ENCODE data around the gene FAM177B.
"Not testable (repeated sequence)": the region's sequence is repeated elsewhere in the genome, so short reads cannot be mapped to it uniquely, and the experiment has no call there.

The FAM177B gene

DNA sequence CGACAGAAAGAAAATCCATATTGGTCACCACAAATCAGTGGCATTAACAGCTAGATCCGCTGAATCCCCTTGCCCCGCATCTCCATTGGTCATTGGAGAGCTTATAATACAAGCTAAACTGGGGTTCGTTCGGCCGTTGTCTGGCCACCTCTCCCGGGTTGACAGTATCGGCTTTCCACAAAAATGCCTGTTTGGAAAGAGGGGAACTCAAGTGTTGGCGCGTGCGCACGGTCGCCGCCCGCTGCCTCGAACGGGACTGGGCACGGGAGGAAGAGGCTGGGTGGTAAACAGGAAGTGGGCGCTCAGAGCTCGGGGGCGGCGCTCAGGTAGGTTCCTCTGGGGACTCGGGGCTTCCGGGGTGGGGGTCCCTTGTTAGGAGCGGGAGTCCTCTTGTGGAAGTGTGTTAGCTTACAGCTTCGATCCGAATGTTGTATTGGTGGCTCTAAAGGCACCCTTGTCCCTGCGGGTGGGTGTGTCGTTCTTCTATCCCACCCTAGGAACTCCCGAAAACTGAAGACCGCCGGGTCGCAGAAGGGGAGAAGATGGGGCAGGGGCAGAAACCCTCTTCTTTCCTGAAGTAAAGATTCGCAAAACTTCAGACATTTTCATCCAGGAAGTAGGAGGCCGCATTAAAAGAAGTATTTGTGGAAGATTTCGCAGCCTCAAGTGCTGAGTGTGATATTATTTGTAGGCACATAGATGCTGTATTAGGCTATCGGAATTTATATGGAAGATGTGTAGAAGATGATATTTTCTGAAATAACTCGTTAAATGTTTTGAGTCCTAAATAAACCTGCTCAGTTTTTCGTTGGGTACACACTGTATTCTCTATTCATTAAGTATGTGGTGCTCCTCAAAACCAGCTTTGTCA lies 23.7 kb upstream of the FAM177B start:
- peak overlapping the region; percentile 81 for H3K4me3 ChIP-seq (ENCODE audit: low read length)
- H3K4me1 ChIP-seq (ENCODE audit: control insufficient read depth, insufficient read depth, low read length): peaks cover 14% of the 10 kb centered on the region
- H3K9ac ChIP-seq (ENCODE audit: low read length): peak overlapping the region; percentile 93
- H3K36me3 ChIP-seq (ENCODE audit: control insufficient read depth, insufficient read depth, low read length): no peaks in the 10 kb centered on the region
- H3K27me3 ChIP-seq (ENCODE audit: control insufficient read depth, insufficient read depth, low read length): no peaks in the 10 kb centered on the region
- H3K9me3 ChIP-seq (ENCODE audit: control insufficient read depth, low read length): no peaks in the 10 kb centered on the region

DNA sequence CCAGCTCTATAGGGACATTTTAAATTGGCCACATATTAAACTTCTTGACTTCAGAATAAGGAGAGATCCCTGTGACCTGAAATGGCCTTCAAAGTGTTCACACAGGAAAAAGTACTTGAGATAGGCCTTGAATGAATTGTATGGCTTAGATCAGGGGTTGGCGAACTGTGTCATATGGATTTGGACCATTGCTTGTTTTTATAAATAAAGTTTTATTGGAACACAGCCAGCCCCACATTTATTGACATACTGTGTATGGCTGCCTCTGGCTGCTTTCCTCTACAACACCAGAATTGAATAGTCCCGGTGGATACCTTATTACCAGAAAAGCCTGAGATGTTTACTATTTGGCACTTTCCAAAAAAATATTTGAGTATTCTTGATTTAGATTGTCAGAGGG lies 20.6 kb upstream of the FAM177B start:
- Histone ChIP-seq H3K9ac (ENCODE audit: low read length) (no peak overlapping the region), H3K36me3 (ENCODE audit: control insufficient read depth, insufficient read depth, low read length) (peaks cover 4% of the 10 kb centered on the region), H3K27me3 (ENCODE audit: control insufficient read depth, insufficient read depth, low read length) (no peaks in the 10 kb centered on the region), H3K4me3 (ENCODE audit: low read length) (no peak overlapping the region), H3K9me3 (ENCODE audit: control insufficient read depth, low read length) (no peaks in the 10 kb centered on the region), H3K4me1 (ENCODE audit: control insufficient read depth, insufficient read depth, low read length) (no peaks in the 10 kb centered on the region)

DNA sequence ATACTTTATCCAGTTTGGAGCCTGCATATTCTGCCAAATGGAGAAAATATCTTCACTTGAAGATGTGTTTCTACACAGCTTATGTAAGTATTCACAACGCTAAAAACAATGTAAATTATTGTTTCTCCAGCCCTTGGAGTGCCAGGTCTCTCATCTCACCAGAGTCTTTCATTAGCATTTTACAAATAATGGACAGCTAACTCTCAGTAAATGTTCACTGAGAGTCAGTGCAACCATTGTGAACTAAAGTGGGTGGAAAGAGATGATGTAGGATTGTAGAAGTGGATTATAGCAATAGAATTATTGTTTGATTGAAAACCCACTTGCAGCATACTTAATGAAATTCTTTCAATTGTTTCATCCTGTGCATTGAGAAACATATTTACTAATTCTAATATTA lies 8.3 kb upstream of the FAM177B start:
- H3K4me3 ChIP-seq (ENCODE audit: low read length): no peak overlapping the region

DNA sequence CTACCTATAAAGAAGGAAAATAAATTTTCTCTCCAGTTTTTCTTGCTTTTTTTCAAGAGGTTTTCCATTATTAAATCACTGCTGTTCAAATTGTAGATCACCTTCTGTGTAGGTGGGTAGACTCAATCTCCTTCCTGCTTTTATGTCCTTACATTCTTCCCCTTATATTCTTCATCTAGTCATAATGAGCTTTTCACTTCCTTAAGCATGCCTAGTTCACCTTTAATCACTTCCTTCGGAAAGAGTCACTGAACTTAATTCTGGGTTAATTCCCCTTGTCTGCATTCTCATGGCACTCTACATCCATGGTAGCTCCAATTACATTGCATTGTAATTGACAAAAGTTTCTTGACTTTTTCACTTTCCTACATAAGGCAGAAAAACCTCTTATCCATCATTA lies 6.1 kb upstream of the FAM177B start:
- no peaks in the 10 kb centered on the region for H3K4me1 ChIP-seq (ENCODE audit: control insufficient read depth, insufficient read depth, low read length)
- no peak overlapping the region for H3K9ac ChIP-seq (ENCODE audit: low read length)
- no peaks in the 10 kb centered on the region for H3K9me3 ChIP-seq (ENCODE audit: control insufficient read depth, low read length)
- no peak overlapping the region for H3K4me3 ChIP-seq (ENCODE audit: low read length)
- no peaks in the 10 kb centered on the region for H3K36me3 ChIP-seq (ENCODE audit: control insufficient read depth, insufficient read depth, low read length)
- H3K27me3 ChIP-seq (ENCODE audit: control insufficient read depth, insufficient read depth, low read length): no peaks in the 10 kb centered on the region

More for the DNA sequence above, 8.3 kb upstream of the FAM177B start:
- H3K27me3 ChIP-seq (ENCODE audit: control insufficient read depth, insufficient read depth, low read length): no peaks in the 10 kb centered on the region
- no peaks in the 10 kb centered on the region for H3K36me3 ChIP-seq (ENCODE audit: control insufficient read depth, insufficient read depth, low read length)
- no peaks in the 10 kb centered on the region for H3K9me3 ChIP-seq (ENCODE audit: control insufficient read depth, low read length)
- H3K4me1 ChIP-seq (ENCODE audit: control insufficient read depth, insufficient read depth, low read length): no peaks in the 10 kb centered on the region
- no peak overlapping the region for H3K9ac ChIP-seq (ENCODE audit: low read length)

DNA sequence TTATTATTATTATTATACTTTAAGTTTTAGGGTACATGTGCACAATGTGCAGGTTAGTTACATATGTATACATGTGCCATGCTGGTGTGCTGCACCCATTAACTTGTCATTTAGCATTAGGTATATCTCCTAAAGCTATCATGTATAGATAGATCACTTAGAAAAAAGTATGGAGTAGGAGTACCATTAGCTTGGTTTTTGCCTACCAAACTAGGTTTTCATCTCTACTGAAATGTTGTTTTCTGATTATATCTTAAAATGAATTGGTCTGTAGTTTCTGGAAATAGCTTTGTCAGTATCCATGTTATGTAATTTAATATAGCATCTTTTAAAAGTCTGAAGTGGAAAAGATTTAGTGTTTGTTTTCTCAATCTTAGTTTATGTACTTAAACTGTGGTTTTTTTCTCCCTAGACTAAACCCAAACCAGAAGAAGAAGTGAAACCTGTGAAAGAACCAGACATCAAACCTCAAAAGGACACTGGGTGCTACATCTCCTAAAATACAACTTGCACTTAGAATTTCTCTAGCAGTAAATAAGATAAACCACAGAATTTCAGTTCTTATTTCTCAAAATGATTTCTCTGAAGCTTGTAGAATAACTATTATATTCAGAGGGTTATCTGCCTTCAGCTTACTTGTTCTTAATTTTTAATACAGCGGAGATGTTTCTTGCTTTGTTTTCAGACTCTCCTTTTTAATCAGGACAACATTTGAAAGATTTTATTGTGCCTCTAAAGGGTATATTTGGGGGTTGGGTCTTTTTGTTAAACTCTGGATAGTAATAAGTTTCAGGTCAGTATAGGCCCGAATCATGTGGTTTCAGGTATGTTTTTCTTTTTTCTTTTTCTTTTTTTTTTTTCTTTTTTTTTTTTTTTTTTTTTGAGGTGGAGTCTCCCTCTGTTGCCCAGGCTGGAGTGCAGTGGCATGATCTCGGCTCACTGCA lies 4.5 kb upstream of the FAM177B start:
- H3K4me1 ChIP-seq (ENCODE audit: control insufficient read depth, insufficient read depth, low read length): peaks cover 11% of the 10 kb centered on the region
- H3K9me3 ChIP-seq (ENCODE audit: control insufficient read depth, low read length): no peaks in the 10 kb centered on the region
- H3K36me3 ChIP-seq (ENCODE audit: control insufficient read depth, insufficient read depth, low read length): no peaks in the 10 kb centered on the region
- H3K9ac ChIP-seq (ENCODE audit: low read length): no peak overlapping the region
- no peak overlapping the region for H3K4me3 ChIP-seq (ENCODE audit: low read length)
- H3K27me3 ChIP-seq (ENCODE audit: control insufficient read depth, insufficient read depth, low read length): no peaks in the 10 kb centered on the region

DNA sequence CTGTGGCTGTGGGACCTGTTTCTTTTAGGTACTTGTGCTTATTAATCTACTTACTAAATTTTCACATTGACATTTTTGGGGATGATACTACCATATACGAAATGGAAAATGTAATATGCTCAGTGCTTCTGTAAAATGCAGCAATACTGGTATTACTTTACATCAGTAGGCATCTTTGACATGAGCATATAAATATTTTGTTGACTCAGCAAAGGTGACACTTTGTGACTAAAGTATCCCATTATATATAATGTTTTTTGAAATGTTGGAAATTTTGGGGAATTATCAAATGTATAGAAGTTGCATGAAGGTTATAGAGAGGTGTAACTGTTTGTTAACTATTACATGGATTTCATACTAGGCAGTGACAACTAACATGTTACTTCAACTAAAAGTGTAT lies 2.3 kb upstream of the FAM177B start:
- Histone ChIP-seq H3K9me3 (ENCODE audit: control insufficient read depth, low read length) (no peaks in the 10 kb centered on the region), H3K36me3 (ENCODE audit: control insufficient read depth, insufficient read depth, low read length) (no peaks in the 10 kb centered on the region), H3K9ac (ENCODE audit: low read length) (no peak overlapping the region), H3K4me3 (ENCODE audit: low read length) (no peak overlapping the region), H3K4me1 (ENCODE audit: control insufficient read depth, insufficient read depth, low read length) (peaks cover 13% of the 10 kb centered on the region), H3K27me3 (ENCODE audit: control insufficient read depth, insufficient read depth, low read length) (no peaks in the 10 kb centered on the region)

DNA sequence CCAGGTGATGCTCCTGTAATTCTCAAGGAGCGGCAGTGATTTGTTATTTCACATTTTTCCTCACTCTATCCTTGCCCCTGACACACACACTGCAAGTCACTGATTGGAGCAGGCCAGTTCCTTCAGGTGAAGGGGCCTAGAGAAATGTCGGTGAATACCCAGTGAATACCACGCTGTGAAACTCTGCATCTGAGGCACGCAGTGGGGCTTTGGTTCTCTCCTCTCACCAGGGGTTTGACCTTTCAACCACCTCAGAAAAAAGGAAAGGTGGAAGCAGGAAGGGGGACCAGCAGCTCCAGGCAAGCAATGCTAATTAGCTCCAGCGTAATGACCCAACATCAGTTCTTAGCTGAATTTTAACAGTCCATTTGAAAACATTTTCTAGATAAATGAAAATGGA lies 532 bp upstream of the FAM177B start:
- Histone ChIP-seq H3K4me3 (ENCODE audit: low read length) (no peak overlapping the region), H3K27me3 (ENCODE audit: control insufficient read depth, insufficient read depth, low read length) (no peaks in the 10 kb centered on the region), H3K9me3 (ENCODE audit: control insufficient read depth, low read length) (no peaks in the 10 kb centered on the region), H3K4me1 (ENCODE audit: control insufficient read depth, insufficient read depth, low read length) (peaks cover 13% of the 10 kb centered on the region), H3K9ac (ENCODE audit: low read length) (peak overlapping the region; percentile 50), H3K36me3 (ENCODE audit: control insufficient read depth, insufficient read depth, low read length) (no peaks in the 10 kb centered on the region)

DNA sequence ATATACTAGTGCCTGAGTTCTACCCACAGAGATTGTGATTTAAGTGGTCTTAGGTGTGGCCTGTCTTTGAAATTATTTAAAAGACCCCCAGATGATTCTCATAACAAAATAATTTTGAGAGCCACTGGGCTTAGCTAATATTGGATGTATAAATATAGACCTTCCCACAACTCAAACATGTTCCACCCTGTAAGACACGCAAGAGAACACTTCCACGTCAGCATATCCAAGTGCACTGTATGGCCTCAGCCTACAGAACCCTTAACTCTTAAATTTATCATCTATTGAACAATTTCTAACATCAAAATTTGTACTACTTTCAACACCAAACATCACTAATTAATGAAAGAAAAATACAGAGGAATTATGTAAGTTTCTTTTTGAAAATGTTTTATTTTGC lies 2.5 kb downstream of the FAM177B start:
- H3K36me3 ChIP-seq (ENCODE audit: control insufficient read depth, insufficient read depth, low read length): no peaks in the 10 kb centered on the region
- H3K9ac ChIP-seq (ENCODE audit: low read length): peak overlapping the region; percentile 89
- H3K4me3 ChIP-seq (ENCODE audit: low read length): peak overlapping the region; percentile 85
- no peaks in the 10 kb centered on the region for H3K9me3 ChIP-seq (ENCODE audit: control insufficient read depth, low read length)
- H3K4me1 ChIP-seq (ENCODE audit: control insufficient read depth, insufficient read depth, low read length): peaks cover 13% of the 10 kb centered on the region
- H3K27me3 ChIP-seq (ENCODE audit: control insufficient read depth, insufficient read depth, low read length): no peaks in the 10 kb centered on the region

DNA sequence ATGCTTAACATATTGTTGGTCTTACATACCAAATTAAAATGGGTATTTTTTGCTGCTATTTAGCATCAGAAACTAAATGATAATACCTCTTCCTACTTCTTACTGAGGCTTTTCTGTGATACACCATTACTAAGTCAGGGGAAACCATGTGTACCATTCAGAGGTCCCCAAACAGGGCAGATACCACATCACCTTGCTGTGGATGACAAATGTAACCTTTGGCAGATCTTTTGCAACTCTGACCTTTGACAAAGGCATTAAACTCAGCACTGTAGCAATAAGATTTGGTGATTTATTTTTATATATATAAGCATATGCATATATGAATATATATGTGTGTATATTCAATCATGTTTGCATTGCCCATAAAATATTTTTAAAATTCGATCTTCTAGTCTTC lies 2.9 kb downstream of the FAM177B start:
- H3K27me3 ChIP-seq (ENCODE audit: control insufficient read depth, insufficient read depth, low read length): no peaks in the 10 kb centered on the region
- no peaks in the 10 kb centered on the region for H3K9me3 ChIP-seq (ENCODE audit: control insufficient read depth, low read length)
- H3K36me3 ChIP-seq (ENCODE audit: control insufficient read depth, insufficient read depth, low read length): no peaks in the 10 kb centered on the region
- peak overlapping the region; percentile 89 for H3K9ac ChIP-seq (ENCODE audit: low read length)
- peak overlapping the region; percentile 60 for H3K4me3 ChIP-seq (ENCODE audit: low read length)
- peaks cover 13% of the 10 kb centered on the region for H3K4me1 ChIP-seq (ENCODE audit: control insufficient read depth, insufficient read depth, low read length)

DNA sequence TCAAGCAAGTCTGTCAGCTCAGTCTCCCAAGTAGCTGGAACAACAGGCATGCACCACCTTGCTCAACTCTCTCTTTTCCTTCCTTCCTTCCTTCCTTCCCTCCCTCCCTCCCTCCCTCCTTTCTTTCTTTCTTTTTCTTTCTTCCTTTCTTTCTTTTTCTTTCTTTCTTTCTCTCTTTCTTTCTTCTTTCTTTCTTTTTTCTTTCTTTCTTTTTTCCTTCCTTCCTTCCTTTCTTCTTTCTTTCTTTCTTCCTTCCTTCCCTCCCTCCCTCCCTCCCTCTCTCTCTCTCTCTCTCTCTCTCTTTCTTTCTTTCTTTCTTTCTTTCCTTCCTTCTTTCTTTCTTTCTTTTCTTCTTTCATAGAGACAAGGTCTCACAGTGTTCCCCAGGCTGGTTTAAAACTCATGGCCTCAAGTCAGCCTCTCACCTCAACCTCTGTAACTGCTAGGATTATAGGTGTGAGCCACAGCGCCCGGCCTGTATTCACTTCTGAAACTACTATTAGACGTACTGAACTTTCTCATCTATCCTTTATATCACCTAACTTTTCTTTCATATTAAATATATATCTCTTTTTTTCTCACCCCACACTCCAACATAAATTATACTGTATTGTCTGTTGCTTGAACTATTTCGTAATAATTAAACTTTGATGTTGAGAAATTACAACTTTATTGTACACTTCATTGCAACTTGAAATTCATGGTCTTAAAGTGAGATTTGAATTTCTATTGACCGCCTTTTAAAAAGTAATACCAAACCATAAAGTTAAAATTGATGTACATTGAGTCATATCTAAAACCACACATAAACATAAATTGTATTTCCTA lies 4.8 kb downstream of the FAM177B start:
- not testable (repeated sequence) for H3K9me3 ChIP-seq (ENCODE audit: control insufficient read depth, low read length); H3K36me3 ChIP-seq (ENCODE audit: control insufficient read depth, insufficient read depth, low read length); H3K4me3 ChIP-seq (ENCODE audit: low read length); H3K27me3 ChIP-seq (ENCODE audit: control insufficient read depth, insufficient read depth, low read length); H3K4me1 ChIP-seq (ENCODE audit: control insufficient read depth, insufficient read depth, low read length)
- H3K9ac ChIP-seq (ENCODE audit: low read length): peak overlapping the region; percentile 22

DNA sequence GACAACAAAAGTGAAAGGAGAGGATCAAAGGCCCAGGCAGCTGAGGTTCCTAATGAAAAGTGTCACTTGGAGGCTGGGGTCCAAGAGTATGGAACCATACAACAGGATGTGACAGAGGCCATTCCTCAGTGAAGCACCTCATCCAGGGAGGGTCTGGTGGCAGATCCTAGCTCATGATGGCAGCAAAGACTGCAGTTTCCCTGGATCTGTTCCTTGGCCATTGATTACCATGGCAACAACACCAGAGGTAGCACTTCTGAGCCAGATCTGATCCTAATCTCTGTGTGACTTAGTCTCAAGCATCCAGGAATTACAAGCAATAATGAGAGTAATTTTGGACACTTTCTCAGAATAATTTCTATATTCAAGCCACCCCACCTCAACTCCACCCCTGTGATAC lies 12.9 kb downstream of the FAM177B start:
- H3K27me3 ChIP-seq (ENCODE audit: control insufficient read depth, insufficient read depth, low read length): no peaks in the 10 kb centered on the region
- H3K4me3 ChIP-seq (ENCODE audit: low read length): no peak overlapping the region
- no peaks in the 10 kb centered on the region for H3K9me3 ChIP-seq (ENCODE audit: control insufficient read depth, low read length)
- H3K4me1 ChIP-seq (ENCODE audit: control insufficient read depth, insufficient read depth, low read length): no peaks in the 10 kb centered on the region
- H3K36me3 ChIP-seq (ENCODE audit: control insufficient read depth, insufficient read depth, low read length): peaks cover 5% of the 10 kb centered on the region
- no peak overlapping the region for H3K9ac ChIP-seq (ENCODE audit: low read length)
